Measurements from ENCODE around the gene RALGPS2.

DNA sequence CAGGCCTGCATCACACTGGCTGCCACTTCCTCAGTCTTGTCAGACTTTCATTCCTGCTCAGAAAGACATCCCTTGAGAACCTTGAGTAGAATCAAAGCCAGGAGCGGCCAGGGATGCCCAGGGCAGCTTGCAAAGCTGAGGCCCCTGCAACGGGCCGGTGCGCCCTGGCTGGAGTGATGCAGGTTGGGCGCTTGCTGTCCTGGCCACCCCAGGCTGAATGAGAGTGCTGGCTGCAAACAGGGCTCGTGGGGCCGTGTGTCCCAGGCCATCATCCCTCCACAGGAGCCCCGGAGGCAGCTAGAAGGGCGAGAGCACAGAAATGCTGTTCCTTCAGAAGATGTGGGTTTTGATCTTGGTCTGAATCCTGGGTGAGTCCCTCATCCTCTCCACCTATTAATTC is 233.4 kb downstream of the RALGPS2 start:
- no peak for TF ChIP-seq POLR2A (IDR thresholded peaks at IDR 0.05)
- no peak for TF ChIP-seq CTCF (IDR thresholded peaks at IDR 0.05)

Measured in right lobe of liver (tissue), 4 donors.